Measurements from ENCODE around the gene CCDC80.

Gene CCDC80

DNA sequence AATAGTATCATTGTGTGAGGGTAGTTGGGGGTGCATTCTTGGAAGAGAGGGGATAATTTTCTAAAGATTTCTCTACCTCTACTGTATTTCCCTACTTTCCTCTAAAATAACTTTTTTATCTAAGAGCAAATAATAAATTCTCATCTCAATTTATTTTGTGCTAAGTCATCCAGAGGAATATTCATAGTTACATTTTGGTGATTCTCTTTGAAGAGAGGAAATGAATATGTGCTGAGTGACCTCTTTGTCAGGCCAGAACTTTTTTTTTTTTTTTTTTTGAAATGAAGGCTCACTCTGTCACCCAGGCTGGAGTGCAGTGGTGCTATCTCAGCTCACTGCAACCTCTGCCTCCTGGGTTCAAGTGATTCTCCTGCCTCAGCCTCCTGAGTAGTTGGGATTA, 15.1 kb upstream of the CCDC80 start:
- H3K4me3 ChIP-seq (ENCODE audit: low read depth, low read length): no peak overlapping the region

DNA sequence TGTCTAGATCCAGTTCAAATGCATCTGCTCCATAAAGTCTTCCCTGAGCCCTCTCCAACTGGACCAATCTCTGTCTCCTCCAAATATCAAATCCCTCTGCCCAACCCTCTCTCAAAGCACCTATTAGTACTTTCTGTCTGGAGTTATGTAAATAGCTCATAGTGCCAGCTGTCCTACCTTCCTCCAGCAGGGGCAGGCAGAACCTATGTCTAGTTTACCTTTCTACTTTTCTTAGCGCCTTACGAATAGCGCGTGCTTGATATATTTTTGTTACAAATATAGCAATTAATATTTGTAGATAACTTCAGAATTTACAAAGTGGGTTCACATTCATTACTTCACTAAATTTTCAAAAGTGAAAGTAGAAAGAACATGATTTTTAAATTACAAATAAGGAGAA, 14.0 kb upstream of the CCDC80 start:
- H3K4me3 ChIP-seq (ENCODE audit: low read depth, low read length): no peak overlapping the region

DNA sequence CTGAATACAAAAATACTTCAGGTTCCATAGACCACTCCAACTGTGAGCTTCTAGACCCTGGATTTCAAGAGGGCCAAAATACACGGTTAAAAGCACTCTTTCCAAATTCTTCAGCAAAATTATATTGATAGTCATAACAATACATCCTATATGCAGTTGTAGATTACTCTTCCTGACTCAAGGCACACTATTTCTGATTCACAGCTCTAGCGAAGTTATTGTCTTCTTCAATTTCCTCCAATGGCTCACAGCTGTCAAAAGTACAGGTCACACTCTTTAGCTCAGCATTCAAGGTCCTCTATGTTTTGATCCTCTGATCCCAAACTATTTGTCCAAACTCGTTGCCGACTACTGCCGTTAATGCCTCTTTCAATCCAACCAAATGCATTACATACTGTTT, 13.5 kb upstream of the CCDC80 start:
- H3K4me3 ChIP-seq (ENCODE audit: low read depth, low read length): no peak overlapping the region

DNA sequence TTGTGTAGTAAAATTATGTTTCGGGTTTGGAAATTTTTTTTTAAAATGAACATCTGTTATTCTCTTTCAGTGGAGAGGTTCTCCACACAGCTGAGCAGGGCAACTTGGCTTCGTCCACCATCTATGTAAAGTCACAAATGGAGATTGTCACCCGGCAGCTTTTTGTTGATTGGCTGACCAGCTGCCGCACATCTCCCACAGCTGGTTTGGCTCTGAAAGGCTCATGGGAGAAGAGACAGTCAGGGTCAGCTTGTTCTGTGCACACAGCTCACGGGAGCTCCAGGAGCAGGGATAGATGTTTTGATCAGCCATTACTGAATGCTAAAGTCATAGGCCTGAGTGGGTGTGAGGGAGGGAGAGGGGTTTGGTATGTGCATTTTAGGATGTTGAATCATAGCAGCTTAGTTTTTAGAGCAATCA, 12.9 kb upstream of the CCDC80 start:
- no peak overlapping the region for H3K4me3 ChIP-seq (ENCODE audit: low read depth, low read length)

DNA sequence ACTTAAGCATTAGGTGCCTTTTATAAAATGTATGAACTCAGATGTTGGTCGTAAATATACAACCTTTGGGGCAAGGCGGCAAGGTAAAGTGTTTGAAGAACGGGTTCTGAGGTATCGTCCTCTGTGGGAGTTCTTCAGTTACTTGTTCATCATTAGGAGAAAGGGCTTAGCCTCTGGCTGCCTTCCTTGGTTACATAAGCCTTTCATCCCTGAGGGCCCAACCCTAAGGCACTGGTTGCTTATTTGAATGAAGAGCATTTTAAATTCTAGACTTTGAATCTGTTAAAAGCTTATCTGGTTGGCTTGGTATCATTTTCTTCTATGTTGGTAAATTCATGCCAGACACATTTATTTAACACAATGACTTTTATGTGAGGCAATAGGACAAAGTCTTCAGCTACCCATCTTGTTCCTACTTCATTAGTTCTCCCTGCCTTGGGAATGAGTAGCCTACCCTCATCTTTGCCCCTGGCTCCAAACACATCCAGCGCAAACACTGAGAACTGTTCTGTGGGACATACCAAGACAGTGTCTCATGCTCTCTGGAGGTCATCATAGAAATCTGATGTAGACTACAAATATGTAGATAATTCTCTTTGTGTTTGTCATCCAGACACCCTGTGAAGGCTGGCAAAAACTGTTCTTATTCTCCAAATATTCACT, 12.4 kb upstream of the CCDC80 start:
- H3K4me3 ChIP-seq (ENCODE audit: low read depth, low read length): no peak overlapping the region

DNA sequence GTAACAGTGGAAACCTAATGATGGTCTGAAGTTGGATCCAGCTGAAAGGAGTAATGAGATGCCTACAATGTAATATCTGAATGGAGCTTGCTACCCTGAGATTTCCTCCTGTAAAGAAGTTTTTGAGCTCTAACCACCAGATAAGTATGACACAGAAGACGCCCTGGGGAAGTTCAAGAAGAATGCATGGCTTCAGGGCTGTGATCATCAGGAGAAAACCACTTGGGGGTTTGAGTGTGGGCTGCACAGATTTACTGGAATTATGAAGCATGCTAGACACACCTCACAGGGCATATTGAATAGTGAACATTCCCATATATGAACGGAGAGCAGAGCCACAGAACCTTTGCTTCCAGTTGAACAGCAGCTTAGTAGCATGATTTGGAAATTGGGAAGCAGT, 10.6 kb upstream of the CCDC80 start:
- no peak overlapping the region for H3K4me3 ChIP-seq (ENCODE audit: low read depth, low read length)

DNA sequence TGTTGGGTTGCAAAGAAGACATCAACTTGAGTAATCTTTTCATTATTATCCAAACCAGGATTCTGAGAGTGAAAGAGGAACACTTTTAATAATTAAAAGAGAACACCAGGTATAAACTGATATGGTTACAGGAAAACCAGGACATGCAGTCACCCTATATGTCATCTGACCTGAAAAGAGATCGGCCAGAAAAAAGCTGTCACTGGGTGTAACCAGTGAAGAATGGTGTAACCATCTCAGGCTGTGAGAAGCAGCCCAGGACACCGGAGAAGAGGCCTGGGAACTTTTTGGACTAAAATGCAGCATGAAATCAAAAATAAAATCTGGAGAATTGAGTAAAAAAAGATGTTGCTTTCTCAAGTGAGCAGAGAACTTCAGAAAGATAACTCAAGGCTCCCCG, 10.1 kb upstream of the CCDC80 start:
- no peak overlapping the region for H3K4me3 ChIP-seq (ENCODE audit: low read depth, low read length)

DNA sequence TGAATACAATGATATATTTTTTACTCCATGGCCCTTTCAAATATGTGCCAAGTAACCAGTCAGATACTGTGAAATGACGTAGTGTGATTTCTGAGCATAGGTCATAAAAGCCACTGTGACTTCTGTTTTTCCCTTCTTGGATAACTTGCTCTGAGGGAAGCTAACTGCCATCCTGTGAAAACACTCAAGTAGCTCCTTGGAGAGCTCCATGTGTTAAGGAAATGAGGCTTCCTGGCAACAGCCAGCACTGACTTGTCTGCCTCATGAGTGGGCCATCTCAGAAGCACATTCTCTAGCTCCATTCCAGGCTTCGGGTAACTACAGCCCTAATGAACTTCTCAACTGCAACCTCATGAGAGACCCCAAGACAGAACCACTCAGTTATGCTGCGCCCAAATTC, 9.5 kb upstream of the CCDC80 start:
- H3K4me3 ChIP-seq (ENCODE audit: low read depth, low read length): no peak overlapping the region

DNA sequence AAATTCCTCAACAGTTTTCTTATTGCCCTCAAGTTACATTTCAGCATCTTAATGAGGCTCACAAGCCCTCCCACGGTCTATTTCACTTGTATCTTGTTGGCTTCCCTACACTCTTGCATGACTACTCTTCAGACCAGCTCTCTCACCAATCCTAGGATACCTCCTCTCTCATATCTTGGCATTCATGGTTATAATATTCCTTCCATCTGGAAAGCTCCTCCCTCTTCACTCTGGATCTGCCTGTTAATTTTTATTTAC, 8.5 kb upstream of the CCDC80 start:
- H3K4me3 ChIP-seq (ENCODE audit: low read depth, low read length): no peak overlapping the region

DNA sequence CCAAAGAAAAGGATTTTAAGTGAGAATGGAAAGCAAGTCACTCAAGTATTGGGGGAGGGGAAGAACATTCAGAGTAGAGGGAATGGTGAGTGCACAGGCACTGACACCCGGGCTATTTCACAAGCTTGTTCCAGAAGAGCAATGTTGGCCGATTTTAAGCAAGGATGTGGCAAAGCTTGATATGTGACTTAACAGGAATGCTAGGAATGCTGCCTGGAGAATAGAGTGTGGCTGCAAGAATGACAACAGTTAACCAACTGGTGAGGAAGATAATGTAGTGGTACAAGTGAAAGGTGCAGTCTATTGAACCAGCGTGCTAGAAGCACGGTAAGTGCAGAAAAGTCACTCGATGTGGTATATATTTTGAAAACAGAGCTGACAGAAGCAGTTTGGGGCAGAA, 6.2 kb upstream of the CCDC80 start:
- H3K4me3 ChIP-seq (ENCODE audit: low read depth, low read length): no peak overlapping the region

DNA sequence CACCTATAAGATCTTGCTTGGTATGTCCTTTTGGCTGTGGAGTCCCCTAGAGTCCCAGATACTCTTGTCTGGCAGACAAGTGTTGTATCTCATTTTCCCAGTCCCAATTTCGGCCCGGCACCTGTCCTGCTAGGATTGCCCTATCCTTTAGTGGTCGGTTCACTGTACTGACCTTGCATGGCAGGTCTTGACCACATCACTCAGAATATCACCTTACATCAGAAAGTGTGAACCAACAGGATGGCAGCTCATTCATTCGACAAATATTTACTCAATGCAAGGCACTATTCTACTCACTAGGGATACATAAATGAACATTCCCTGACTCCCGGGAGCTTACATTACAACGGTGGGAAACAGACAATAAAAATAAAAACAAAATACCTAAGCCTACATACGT, 5.7 kb upstream of the CCDC80 start:
- no peak overlapping the region for H3K4me3 ChIP-seq (ENCODE audit: low read depth, low read length)

DNA sequence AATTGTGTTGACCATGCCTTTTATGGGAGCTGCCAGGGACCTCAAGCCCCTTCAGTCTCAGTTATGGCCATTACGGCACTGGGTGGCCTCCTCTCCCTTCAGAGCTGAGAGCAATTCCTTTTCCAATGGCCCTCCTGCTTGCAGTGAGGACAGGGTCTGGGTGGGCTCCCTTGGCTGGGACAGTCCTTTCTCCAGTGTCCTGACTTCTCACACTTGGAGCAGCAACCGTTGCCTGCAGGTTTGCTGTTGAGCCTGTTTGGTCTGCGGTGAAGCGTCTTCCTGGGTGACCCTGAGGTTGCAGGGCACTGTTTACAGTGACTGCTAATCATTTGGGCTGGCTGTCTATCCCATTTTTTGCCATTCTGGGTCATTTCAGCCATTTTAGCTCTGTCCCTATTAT, 3.5 kb upstream of the CCDC80 start:
- H3K4me3 ChIP-seq (ENCODE audit: low read depth, low read length): no peak overlapping the region

DNA sequence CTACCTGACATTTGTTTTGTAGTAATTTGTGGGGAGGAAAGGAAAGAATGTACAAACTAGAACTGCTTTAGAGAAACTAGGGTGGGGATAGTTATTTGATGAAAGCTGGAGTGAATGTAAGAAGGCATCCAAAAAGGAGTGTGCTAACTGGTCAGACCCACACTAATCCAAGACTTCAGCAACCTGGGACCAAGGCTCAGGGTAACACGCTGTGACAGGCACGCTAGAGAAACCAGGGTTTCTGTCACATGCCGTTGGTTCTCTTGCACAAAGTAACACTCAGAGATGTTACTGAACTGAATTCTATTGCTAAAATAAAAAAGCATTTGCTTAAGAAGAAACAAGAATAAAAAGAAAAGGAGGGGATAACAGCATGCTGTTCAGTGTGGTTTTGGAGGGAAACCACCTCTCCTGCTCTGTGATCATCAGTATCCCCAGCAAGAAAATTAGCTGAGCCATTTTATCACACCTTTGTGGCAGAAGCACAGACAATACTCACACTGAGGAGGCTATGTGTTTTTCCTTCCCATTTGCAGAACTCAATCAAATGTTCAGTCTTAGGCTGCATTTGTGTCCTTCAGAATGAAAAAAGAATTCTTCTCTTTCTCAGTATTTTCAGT, 2.8 kb upstream of the CCDC80 start:
- H3K4me3 ChIP-seq (ENCODE audit: low read depth, low read length): no peak overlapping the region

DNA sequence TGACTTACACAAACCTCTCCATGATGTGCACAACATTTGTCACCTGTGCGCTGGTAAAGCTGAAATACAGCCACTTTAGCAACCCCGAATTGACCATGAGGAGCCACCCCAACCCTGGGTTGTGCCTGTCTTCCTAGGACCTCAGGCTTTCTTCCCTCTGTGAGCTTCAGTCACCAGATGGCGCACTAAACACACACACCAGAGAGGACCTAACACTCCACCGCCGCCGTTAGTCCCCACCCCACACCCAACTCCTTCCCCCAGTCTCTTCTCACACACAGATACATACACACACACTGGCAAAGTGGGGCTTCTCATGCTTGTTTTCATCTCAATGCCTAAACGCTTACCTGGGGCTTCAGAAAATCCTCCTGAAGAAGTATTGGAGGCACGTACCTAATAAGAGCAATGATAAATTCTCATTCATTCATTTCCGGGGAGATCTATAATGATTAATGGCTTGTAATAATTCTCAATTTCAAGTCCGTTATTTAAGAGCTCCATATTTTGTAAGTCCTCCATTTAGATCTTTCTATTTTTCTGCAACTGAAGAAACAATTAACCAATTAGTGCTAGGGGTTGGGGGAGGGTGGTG, 2.1 kb upstream of the CCDC80 start:
- H3K4me3 ChIP-seq (ENCODE audit: low read depth, low read length): no peak overlapping the region

DNA sequence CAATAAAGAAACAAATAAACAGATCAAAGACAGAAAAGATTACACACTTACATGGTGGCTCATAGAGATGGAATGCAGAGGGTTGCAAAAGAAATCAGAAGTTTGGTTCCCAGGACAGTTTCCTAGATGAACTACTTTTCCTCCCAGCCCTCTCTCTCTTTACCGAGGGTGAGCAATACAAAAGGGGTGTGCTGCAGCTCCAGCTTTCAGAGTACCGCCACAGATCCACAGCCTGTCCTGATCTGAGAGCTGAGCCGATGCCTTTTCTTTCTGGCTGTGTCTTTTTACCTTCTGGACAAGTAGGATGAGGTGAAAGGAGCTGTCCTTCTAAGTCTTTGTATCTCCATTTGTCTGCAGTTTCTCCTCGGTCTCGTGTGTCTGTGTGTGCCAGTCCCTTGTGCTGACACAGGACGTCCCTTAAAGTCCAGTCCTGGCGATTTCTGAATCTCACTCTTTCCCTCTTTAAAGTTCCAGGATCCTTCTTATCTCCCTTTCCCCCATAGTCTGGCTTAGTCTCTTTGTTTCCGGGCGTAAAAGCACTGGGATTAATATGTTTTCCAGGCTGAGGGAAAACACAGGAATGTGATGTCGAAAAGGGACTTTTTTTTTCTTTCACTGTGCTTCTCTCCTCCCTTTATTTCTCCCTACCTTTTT, 540 bp downstream of the CCDC80 start:
- no peak overlapping the region for H3K4me3 ChIP-seq (ENCODE audit: low read depth, low read length)

DNA sequence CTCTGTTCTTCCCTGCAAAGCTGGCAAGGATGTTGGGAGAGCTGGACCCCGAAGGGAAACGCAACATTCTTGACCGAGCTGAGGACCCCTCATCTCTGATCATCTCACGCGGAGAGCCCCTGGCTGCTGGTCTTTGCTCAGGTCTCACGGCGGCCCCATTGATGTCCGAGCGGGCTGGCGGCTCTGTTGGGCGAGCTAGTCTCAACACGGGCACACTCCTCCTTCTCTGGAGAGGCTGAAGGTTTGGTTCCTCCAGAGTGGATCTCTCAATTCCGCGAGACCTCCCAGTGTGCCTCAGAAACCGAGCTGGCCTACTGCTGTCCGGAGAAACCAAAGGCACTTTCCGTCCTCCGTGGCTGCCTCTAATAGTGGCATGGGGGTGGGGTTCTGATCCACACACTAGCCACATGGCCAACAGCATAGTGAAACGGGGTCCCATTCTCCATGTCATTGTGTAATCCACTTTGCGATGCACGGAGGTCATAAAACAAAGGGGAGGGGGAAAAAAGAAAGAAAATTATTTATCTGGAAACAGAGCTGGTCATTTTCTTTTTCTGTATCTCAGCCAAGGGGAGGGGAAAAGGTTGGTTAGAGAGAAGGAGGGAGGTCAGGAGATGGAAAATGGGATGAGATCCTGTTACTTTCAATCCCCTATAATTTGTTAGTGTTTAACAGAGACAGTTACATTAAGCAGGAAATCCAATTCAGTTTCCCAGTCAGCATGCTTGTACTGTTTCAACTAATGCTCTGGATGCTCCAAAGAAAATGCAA, 1.3 kb downstream of the CCDC80 start:
- no peak overlapping the region for H3K4me3 ChIP-seq (ENCODE audit: low read depth, low read length)

DNA sequence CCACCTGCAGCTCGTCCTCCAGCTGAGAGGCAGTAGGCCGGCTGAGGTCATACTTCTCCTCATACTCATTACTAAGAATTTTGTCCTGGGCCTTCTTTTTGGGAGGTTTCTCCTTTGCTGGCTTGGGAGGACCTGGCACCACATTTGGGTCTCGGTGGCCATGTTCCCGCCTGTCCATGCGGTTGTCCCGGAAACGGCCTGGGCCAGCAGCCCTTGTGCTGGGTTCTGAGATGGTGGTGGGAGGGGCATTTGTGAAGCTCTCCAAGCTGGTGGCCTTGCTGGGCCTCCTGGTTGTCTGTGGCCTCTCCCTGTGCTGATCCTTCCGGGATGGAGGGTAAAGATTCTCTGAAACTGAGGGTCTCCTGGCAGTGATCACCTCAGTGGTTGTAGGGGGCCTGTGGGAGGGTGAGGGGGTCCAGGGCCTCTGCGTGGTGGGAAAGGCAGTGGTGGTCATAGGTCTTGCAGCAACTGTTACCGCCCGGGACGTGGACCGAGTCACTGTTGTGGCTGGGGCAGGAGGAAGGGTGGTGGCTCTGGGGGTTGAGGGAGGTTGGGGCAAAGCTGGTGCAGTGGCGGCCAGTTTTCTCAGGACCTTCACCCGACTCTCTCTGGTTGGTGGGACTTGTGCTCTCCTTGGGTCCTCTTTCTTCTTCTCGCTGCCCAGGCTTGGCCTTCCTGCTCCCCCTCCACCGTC, 2.5 kb downstream of the CCDC80 start:
- H3K4me3 ChIP-seq (ENCODE audit: low read depth, low read length): no peak overlapping the region

DNA sequence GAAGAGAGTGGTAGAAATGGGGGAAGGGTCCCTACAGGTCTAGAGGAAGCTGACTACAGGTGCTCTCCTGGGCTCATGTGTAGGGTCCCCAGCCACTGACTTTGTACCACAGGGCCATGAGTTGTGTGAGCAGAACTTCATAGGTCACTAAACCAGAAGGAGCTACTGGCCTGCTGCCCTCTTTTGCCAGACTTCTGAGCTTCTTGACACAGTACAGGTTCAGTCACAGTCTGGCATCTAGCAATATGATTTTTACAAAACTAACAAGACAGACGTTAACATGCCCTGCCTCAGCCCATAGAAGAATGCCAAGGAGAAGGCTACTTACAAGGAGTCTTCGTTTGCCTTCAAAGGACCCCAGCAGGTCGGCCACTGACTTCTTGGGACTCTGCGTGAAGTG, 3.2 kb downstream of the CCDC80 start:
- H3K4me3 ChIP-seq (ENCODE audit: low read depth, low read length): no peak overlapping the region

DNA sequence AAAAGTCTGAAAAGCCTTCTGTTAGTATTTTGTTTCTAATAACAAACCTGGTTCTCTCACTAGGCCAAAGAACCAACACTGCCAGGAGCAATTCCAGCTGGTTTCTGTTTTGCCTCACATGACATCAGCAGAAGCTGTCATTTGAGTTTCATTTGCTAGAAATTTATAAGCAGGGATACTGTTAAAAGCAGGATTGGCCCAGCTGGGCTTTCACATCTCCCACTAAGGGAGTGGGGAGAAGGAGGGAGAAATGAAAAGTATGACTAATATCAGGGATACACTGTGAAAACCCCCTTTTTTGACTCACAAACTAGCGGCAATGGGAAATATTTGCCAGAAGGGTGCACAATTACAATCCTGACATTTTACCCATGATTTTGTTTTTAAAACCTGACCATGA, 5.3 kb downstream of the CCDC80 start:
- H3K4me3 ChIP-seq (ENCODE audit: low read depth, low read length): no peak overlapping the region

DNA sequence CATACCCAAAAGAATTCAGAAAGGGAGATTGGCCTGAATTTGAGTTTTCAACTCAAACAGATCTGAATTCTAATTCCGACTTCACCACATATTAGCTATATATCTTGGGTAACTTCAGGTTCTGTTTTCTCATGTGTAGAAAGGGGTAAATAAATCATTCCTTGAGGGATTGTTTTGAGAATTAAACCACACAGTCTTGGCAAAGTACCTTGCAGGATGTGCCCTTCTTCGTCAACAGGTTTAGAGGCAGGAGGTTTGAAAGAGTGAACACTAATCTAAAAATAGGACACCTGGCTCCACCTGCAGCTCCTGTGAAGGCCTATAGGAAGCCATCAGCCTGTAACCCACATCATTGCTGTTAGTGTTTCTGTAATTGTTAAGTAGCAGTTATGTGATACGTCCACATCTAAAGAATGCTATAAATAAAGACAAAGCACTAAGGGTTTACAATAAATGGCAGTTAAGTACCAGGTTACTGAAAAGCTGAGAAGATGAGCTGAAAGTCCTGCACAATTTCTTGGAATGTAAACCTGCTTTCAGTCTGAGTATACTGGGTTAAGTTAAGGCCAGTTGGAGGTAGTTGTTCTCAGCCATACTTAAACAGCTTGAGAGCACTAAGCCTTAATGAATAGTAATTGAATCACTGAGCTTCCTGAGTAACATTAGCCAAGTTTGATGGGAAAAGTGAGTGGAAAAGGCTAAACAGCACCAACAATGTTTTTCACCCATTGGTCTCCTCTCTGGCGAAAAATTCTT, 6.0 kb downstream of the CCDC80 start:
- no peak overlapping the region for H3K4me3 ChIP-seq (ENCODE audit: low read depth, low read length)

Measured in iPS-11a (cell line).